ENCODE measurements around the gene MTARC1. TPM values are rescaled to one million over a fixed set of nuclear protein-coding genes. Genes with fewer than 3 reads are reported as not detected.

MTARC1 gene
- total and polyA plus RNA-seq, 2 donors (not counting 1 experiment from before 2014, with no cell fraction given), result 0.49 to 2.9 TPM

GRCh38 chr1:220824031-220824989, 37.6 kb downstream of the MTARC1 start:
- CTCF ChIA-PET, result interaction anchor here (1.0 kb wide), 1 partner anchor 51 kb away, joined by 3 read pairs; no protein-coding TSS in a partner anchor
- ATAC-seq (ENCODE audit: low read depth) (no peak), DNase-seq (no peak)
- Histone ChIP-seq H3K27ac (ENCODE audit: low read length in 2 of 2) (no peak overlapping the region), H2AFZ (ENCODE audit: insufficient read depth, low read depth, low read length, poor library complexity, severe bottlenecking) (no peak overlapping the region), H3K9ac (ENCODE audit: low read length) (no peak overlapping the region), H3K4me1 (ENCODE audit: control insufficient read depth in 2 of 2, insufficient read depth in 2 of 2, low read length in 2 of 2) (no peaks in the 10 kb centered on the region), H3K4me3 (ENCODE audit: control extremely low read depth in 1 of 5, extremely low read depth in 1 of 5, insufficient read depth in 1 of 5, low read depth in 2 of 5, low read length in 4 of 5) (no peak overlapping the region), H3K79me2 (ENCODE audit: control insufficient read depth, insufficient read depth, low read length) (no peaks in the 10 kb centered on the region), H4K20me1 (ENCODE audit: control insufficient read depth, insufficient read depth, low read length, poor library complexity, severe bottlenecking) (no peaks in the 10 kb centered on the region), H3K9me3 (ENCODE audit: control extremely low read depth in 1 of 3, control insufficient read depth in 2 of 3, insufficient read depth in 1 of 3, low read length in 2 of 3) (no peaks in the 10 kb centered on the region), H3K36me3 (replicated peaks in 1 of 2; ENCODE audit: control extremely low read depth in 1 of 2, control insufficient read depth in 1 of 2, extremely low read depth in 1 of 2, insufficient read depth in 2 of 2, low read length in 1 of 2) (no peaks in the 10 kb centered on the region), H3K4me2 (replicated peaks; ENCODE audit: low read depth, low read length, poor library complexity, severe bottlenecking) (no peak overlapping the region), H3K27me3 (replicated peaks in 1 of 4; ENCODE audit: control extremely low read depth in 1 of 4, control insufficient read depth in 3 of 4, insufficient read depth in 4 of 4, low read length in 3 of 4) (no peaks in the 10 kb centered on the region)
- intact Hi-C loops (cut with micrococcal nuclease), result no loop called here
- Mint-ChIP-seq H3K27me3 (peaks cover 27% of the 10 kb centered on the region), H3K27ac (no peak overlapping the region), H3K9me3 (ENCODE audit: insufficient read depth) (no peaks in the 10 kb centered on the region), H3K4me3 (no peak overlapping the region), H3K4me1 (no peaks in the 10 kb centered on the region)
- no peak for TF ChIP-seq EZH2 (IDR thresholded peaks at IDR 0.05; ENCODE audit: borderline replicate concordance, insufficient read depth, low read depth, low read length, poor library complexity, severe bottlenecking)
- TF ChIP-seq CTCF (IDR thresholded peaks at IDR 0.05), result no peak
- POLR2A ChIA-PET, result no interaction called here
- WGBS (ENCODE audit: insufficient coverage), result 95% methylated on average over 6 of the region's 9 CpGs

Data from B cell (primary cell).